ENCODE data around the gene QRFPR.

- TF ChIP-seq YY1 (IDR thresholded peaks at IDR 0.05) (no peak), TAF1 (conservative IDR thresholded peaks at IDR 0.05) (no peak)
- TF ChIP-seq, protein P1, sequence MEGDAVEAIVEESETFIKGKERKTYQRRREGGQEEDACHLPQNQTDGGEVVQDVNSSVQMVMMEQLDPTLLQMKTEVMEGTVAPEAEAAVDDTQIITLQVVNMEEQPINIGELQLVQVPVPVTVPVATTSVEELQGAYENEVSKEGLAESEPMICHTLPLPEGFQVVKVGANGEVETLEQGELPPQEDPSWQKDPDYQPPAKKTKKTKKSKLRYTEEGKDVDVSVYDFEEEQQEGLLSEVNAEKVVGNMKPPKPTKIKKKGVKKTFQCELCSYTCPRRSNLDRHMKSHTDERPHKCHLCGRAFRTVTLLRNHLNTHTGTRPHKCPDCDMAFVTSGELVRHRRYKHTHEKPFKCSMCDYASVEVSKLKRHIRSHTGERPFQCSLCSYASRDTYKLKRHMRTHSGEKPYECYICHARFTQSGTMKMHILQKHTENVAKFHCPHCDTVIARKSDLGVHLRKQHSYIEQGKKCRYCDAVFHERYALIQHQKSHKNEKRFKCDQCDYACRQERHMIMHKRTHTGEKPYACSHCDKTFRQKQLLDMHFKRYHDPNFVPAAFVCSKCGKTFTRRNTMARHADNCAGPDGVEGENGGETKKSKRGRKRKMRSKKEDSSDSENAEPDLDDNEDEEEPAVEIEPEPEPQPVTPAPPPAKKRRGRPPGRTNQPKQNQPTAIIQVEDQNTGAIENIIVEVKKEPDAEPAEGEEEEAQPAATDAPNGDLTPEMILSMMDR (IDR thresholded peaks at IDR 0.05; ENCODE audit: low read depth, low read length, missing input control), result peak; percentile 57
- TF ChIP-seq, protein P2, sequence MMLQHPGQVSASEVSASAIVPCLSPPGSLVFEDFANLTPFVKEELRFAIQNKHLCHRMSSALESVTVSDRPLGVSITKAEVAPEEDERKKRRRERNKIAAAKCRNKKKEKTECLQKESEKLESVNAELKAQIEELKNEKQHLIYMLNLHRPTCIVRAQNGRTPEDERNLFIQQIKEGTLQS (IDR thresholded peaks at IDR 0.05), result no peak
- TF ChIP-seq, protein P3, sequence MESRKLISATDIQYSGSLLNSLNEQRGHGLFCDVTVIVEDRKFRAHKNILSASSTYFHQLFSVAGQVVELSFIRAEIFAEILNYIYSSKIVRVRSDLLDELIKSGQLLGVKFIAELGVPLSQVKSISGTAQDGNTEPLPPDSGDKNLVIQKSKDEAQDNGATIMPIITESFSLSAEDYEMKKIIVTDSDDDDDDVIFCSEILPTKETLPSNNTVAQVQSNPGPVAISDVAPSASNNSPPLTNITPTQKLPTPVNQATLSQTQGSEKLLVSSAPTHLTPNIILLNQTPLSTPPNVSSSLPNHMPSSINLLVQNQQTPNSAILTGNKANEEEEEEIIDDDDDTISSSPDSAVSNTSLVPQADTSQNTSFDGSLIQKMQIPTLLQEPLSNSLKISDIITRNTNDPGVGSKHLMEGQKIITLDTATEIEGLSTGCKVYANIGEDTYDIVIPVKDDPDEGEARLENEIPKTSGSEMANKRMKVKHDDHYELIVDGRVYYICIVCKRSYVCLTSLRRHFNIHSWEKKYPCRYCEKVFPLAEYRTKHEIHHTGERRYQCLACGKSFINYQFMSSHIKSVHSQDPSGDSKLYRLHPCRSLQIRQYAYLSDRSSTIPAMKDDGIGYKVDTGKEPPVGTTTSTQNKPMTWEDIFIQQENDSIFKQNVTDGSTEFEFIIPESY (IDR thresholded peaks at IDR 0.05), result no peak
Measured at GRCh38 chr4:121370729-121371325, 10.0 kb downstream of the QRFPR start.
